ENCODE results near the gene EVC2.

Gene EVC2

GRCh38 chr4:5708449-5709206 is at the start of gene EVC2:
Gene EVC2, minus strand, starts transcription at chr4:5708559. Its CDS starts 46 bp downstream, at chr4:5708513.
- no peak for FAIRE-seq

- FAIRE-seq: no peak
Observed at GRCh38 chr4:5757954-5758353, 49.6 kb upstream of the EVC2 start.

- no peak for FAIRE-seq
Observed at GRCh38 chr4:5757536-5757935, 49.2 kb upstream of the EVC2 start.

- no peak for FAIRE-seq
Observed at GRCh38 chr4:5757091-5757490, 48.7 kb upstream of the EVC2 start.

- no peak for FAIRE-seq
Observed at GRCh38 chr4:5756271-5756670, 47.9 kb upstream of the EVC2 start.

- no peak for FAIRE-seq
Observed at GRCh38 chr4:5755679-5756078, 47.3 kb upstream of the EVC2 start.

- FAIRE-seq: no peak
Observed at GRCh38 chr4:5755161-5755560, 46.8 kb upstream of the EVC2 start.

DNA sequence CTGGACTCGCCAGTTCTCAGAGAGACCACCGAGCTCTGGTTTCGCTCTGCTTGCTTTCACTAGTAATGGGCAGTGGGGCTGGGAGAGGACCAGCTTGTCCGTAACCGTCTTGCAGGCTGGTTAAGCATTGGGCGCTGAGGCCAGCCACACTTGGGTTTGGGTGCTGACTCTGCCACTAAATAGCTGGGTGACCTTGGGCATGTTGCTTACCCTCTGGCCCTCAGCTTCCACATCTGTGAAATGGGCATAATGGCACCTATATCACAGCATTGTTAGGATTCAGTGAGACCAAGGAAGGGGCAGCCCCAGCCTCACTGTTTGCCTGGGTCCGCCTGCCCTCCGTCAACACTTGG is 46.1 kb upstream of the EVC2 start:
- FAIRE-seq: no peak

DNA sequence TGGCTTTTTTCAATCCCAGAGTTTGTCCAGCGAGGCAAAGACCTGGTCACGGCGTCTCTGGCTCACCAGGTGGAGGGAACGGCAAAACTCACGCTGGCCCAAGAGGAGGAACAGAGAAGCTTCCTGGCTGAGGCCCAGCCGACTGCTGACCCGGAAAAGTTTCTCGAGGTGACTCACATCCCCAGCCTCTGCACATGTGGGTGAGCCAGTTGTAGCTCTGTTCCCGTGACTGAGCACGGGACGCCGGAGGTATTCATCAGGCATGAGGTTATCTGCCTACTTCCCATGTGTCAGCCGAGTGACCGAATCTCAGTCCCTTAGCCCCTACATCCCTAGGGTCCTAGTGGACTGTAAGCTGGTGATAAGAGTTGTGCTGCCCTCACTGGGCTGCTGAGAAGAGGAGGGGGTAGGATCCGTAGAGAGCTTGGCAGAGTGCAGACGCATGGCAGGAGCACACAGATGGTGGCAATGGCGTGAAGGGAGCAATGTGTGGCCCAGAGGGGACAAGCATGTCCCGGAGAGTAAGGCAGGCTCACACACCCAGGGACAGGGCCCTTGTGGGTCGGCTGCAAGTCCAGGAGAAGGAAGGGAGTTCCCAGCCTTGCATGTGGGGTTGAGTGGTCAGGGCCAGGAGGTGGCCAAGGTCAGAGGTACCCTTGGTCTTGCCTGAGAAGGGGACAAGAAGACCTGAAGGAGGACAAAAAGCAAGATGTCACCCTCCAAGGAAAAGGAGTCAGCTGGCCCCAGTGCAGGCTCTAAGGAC is 45.6 kb upstream of the EVC2 start:
- no peak for FAIRE-seq

GRCh38 chr4:5753366-5753765 is 45.0 kb upstream of the EVC2 start:
- no peak for FAIRE-seq

DNA sequence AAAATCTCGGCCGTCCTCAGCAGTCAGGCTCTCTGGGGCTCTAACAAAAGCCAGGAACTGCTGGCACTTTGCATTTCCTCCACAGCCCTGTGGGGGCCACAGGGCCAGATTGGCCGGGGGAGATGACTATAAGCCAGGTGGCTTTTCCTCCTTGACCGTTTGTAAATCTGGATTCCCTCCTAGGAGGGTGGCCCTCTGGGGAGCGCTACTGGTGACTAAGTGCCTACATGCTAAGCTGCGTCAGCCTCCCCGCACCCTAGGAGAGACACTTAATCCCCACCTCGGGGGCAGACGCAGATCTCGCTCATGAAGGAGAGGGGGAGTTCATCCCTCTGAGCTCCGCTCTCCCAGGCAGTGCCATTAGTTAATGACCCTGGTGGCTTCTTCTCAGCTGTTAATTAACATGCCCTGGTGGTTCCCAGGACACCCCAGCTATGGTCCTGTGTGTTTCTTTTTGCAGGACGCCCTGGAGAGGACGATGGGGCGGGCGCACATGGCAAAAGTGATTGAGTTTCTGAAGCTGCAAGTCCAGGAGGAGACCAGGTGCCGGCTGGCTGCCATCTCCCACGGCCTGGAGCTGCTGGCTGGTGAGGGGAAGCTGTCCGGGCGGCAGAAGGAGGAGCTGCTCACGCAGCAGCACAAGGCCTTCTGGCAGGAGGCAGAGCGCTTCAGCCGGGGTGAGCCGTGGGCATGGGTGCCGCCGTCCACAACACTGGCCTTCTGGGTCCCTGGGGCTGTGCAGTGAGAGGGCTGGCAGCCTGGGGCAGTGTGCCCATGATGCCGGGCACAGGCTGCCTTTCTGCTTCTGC is 44.2 kb upstream of the EVC2 start:
- FAIRE-seq: no peak

DNA sequence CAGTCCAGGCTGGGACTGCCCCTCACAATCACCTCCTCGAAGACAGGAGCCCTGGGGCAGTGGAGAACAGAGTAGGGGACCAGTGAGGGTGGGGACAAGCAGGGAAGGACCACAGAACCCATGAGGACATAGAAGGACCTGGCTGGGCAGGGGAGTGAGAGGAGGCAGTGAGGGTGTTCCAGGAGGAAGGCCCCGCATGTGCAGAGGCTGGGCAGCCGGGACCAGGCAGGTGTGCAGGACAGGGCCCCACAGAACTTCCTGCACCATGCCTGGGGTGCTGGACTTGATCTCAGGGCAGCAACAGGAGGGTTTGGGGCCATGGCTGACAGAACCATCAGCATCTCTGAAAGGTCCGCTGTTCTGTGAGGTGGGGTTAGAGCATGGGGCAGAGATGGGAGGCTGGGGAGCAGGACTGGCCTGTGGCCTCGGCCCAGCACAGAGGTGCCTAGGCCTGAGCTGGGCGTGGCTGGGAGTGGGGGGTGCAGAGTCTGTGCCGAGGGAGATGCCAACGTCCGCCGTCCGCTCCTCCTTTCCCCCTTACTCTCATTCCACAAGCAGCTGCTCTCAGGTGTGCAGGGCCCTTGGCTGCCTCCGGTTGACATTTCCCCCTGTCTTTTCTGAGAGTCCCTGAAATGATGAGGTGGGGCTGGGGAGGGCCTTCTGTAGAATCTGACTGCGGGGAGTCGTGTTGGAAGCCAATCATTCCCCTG is 43.5 kb upstream of the EVC2 start:
- FAIRE-seq: no peak

GRCh38 chr4:5750946-5751665 is 42.7 kb upstream of the EVC2 start:
- FAIRE-seq: no peak

DNA sequence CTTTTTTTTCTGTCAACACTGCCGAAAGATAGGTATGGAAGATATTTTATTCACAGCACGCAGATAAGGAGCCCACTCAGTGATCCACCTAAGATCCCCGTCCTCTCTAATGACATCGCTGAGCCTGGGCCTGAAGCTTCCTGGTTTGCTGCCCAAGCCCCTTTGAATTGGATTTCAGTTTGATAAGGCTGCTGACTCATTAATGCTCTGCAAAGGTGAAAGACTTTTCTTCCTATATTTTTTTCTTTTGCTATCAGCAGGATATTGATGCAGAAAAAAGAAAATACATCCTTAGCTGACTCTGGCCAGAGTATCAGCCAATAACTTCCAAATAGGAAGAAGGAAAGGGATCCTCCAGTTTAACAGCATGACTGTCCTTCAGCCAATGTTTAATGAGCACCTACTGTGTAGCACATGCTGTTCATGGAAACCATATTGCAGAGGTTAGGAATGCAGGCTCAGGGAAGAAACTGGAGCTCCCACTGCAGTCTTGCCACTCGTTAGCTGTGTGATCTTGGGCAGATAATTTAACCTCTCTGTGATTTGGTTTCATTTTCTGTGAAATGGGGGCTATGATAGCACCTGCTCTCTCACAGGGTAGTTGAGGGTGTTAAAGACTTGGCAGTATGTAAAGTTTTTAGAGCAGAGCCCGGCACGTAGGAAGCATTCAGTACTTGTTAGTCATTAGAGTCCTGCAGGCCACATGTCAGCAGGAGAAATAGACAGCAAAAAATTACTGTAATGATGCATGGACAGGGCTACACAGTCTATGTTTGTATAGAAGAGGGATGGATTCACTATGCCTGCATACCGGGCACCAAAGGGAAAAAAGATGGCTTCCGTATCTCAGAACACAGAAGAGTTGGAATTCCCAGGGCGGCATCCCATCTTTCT is 41.9 kb upstream of the EVC2 start:
- no peak for FAIRE-seq

DNA sequence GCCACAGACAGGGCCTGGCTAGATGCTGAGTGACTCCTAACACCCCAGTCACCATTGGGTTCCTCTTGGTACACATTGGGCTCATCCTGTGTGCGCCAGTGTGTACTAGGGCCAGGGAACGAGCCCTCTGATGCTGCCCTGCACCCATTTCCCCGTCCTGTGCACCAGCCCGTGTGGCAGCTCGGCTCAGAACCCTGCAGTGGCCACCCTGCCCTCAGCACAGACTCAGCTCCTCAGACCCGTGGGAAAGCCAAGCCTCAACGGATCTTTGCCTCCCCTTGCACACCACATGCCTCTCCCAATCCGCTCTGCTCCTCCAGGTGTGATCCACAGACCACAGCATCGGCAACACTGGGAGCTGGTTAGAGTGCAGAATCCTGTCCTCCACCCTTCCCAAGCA is 41.2 kb upstream of the EVC2 start:
- FAIRE-seq: no peak

- FAIRE-seq: no peak
Observed at GRCh38 chr4:5747738-5748375, 39.5 kb upstream of the EVC2 start.

- FAIRE-seq: no peak
Observed at GRCh38 chr4:5746829-5747737, 38.7 kb upstream of the EVC2 start.

GRCh38 chr4:5746250-5746649 is 37.9 kb upstream of the EVC2 start:
- FAIRE-seq: no peak

- FAIRE-seq: no peak
Observed at GRCh38 chr4:5742968-5743367, 34.6 kb upstream of the EVC2 start.

GRCh38 chr4:5742388-5742787 is 34.0 kb upstream of the EVC2 start:
- FAIRE-seq: no peak

Data from A204.1 (cell line).